NCI-H2227 (cell line): ENCODE data around the gene TRMT13.

Experiments used
- DNase-seq: peaks from one replicate; lab custom pipeline; 2025; ENCODE audit not compliant: unreplicated experiment; lab: John Stamatoyannopoulos, UW

Gene TRMT13

GRCh38 chr1:100132566-100133477 lies at the start of gene TRMT13, which contains the start of gene SASS6:
Gene TRMT13, plus strand, starts transcription at chr1:100133163. Its CDS starts 6 bp downstream, at chr1:100133169.
Gene SASS6, minus strand, starts transcription at chr1:100132930. Its CDS starts 116 bp downstream, at chr1:100132814.
- DNase-seq: peak; percentile 97

GRCh38 chr1:100087396-100087795 lies 45.6 kb upstream of the TRMT13 start:
- DNase-seq: no peak

GRCh38 chr1:100089082-100089481 lies 43.9 kb upstream of the TRMT13 start:
- no peak for DNase-seq

- DNase-seq: no peak
These were observed 42.5 kb upstream of the TRMT13 start for GRCh38 chr1:100090471-100090870.

- no peak for DNase-seq
These were observed 32.8 kb upstream of the TRMT13 start for GRCh38 chr1:100100202-100100601.

GRCh38 chr1:100101564-100101963 lies 31.4 kb upstream of the TRMT13 start:
- DNase-seq: no peak

GRCh38 chr1:100107696-100108095 lies 25.3 kb upstream of the TRMT13 start:
- no peak for DNase-seq

- DNase-seq: no peak
These were observed 23.4 kb upstream of the TRMT13 start for GRCh38 chr1:100109554-100110066.

GRCh38 chr1:100115524-100115923 lies 17.4 kb upstream of the TRMT13 start:
- no peak for DNase-seq

- DNase-seq: no peak
These were observed 10.8 kb upstream of the TRMT13 start for GRCh38 chr1:100122177-100122576.

GRCh38 chr1:100127226-100127625 lies 5.7 kb upstream of the TRMT13 start:
- no peak for DNase-seq

- no peak for DNase-seq
These were observed 2.3 kb upstream of the TRMT13 start for GRCh38 chr1:100130552-100131077.

GRCh38 chr1:100131623-100132022 lies 1.3 kb upstream of the TRMT13 start:
- DNase-seq: no peak

- no peak for DNase-seq
These were observed 1.9 kb downstream of the TRMT13 start for GRCh38 chr1:100134872-100135271.

- no peak for DNase-seq
These were observed 4.6 kb downstream of the TRMT13 start for GRCh38 chr1:100137602-100138001.

GRCh38 chr1:100141192-100141591 lies 8.2 kb downstream of the TRMT13 start:
- no peak for DNase-seq

GRCh38 chr1:100142343-100142742 lies 9.4 kb downstream of the TRMT13 start:
- no peak for DNase-seq

GRCh38 chr1:100145116-100145515 lies 12.2 kb downstream of the TRMT13 start:
- DNase-seq: no peak

- DNase-seq: no peak
These were observed 14.0 kb downstream of the TRMT13 start for GRCh38 chr1:100146958-100147357.

GRCh38 chr1:100147875-100148274 lies 14.9 kb downstream of the TRMT13 start:
- no peak for DNase-seq

GRCh38 chr1:100151679-100152078 lies 18.7 kb downstream of the TRMT13 start:
- no peak for DNase-seq

- no peak for DNase-seq
These were observed 19.3 kb downstream of the TRMT13 start for GRCh38 chr1:100152271-100152670.
